Fibroblast of skin of right biceps (primary cell): ENCODE results near the gene FANK1.
"Not testable (repeated sequence)": the region's sequence is repeated elsewhere in the genome, so short reads cannot be mapped to it uniquely, and the experiment has no call there.

Experiments used
- DNase-seq: peaks from one replicate; pipeline ENCODE4 v3.0.0-alpha.2; 2013

Gene FANK1

DNA sequence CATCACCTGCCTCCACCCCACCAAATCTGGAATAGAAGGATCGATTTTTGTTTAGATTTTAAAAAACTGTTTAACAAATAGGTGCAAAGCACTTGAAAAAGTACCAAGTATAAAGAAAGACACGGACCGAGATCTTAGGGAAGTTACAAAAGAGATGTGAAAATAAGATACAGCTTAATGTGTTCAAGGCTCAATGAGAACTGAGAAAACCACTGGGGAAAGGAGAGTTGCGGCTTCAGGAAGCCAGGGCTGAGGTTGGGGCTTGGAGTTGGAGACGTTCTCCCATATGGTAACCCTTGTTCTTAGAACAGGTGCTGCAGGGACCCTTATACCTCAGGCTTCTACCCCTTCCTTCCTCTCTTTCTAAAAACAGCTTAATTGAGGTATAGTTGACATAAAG is 140.2 kb downstream of the FANK1 start:
- DNase-seq = no peak

DNA sequence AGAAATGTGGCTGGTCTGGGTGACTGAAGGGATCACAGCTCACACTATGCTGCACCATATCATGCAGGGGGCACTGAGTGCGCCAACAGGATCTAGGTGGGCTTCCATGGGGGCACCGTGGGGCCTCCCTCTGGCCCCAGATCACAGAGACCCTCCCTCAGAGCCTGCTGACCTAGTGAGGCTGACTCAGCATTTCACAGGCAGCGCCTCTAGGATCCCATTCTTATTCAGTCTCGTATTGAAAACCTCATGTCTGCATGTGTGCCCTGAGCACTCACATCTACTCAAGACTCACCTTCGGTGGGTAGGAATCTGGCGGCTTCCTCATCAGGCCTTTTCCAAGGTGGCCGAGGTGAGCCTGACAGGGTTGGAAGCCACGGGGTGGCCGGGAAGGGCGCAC is 141.6 kb downstream of the FANK1 start:
- no peak for DNase-seq

DNA sequence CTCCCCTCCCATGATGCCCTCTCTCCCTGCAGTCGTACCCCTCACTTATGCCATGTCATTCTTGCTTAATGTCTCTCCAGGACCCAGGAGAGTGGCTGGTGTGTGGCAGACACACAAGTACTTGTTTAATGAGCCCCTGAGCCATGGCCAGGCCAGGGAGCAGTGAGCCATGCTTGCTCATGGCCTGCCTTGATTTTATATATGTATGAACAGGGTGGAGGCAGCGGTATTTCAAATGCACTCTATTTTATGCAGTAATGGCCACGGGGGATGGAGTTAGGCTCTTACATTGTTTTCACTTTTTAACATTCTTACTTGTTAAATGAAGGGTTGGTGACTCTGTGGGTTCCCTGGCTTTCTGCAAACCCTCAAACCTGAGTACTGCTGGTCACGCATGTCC is 144.8 kb downstream of the FANK1 start:
- no peak for DNase-seq

DNA sequence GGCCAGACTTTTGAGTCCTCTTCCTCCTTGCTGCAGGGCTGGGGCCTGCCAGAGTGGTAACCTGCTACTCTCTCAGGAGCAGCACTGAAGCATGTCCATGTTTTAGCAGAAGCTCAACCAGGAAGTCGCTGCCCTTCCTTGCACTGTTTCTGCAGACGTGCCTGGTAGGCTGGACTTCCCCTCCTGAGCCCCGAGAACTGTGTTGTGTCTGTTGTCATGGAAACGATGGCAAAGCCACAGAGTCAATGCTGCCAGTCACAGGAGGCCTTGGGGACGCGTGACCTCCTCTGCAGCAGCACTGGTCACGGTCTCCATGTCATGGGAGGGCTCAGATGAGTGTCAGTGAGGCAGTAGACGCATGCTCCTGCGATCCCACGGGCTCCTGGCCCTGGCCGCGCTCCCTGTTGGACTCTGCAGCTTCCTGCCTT is 145.5 kb downstream of the FANK1 start:
- peak; percentile 44 for DNase-seq

DNA sequence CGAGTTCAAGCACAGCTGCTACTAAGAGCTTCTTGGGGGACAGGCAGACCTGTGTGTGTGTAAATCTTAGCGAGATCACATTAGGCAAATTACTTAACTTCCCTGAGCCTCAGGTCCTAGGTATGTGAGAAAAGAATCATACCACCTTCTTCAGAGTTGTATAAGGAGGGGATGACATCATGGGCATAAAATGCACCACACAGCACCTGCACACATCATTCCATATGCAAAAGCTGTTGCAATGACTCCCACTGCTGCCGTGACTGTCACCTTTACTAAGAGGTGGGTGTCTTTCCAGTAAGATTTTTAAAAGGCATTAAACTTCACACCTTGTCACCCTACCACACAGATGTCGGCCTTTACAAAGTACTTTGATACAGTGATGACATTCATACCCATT is 146.0 kb downstream of the FANK1 start:
- no peak for DNase-seq

DNA sequence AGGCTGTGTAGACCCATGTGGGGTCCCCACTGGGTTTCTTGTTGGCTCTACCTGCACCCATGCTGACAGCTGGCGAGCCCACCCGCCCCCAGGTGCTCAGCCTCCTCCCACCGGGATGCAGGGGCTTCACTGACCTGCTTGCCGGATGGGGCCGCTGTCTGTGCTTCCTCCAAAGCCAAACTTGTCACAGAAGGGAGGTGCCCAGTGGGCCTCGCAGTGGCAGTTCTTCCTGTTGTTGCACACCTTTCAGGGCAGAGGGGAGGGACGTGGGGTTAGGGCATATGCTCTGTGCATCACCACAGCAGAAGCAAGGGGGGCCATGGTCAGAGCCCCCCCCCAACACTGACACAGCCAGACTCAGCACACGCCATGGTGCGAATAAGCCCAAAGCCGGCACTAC is 146.5 kb downstream of the FANK1 start:
- no peak for DNase-seq

DNA sequence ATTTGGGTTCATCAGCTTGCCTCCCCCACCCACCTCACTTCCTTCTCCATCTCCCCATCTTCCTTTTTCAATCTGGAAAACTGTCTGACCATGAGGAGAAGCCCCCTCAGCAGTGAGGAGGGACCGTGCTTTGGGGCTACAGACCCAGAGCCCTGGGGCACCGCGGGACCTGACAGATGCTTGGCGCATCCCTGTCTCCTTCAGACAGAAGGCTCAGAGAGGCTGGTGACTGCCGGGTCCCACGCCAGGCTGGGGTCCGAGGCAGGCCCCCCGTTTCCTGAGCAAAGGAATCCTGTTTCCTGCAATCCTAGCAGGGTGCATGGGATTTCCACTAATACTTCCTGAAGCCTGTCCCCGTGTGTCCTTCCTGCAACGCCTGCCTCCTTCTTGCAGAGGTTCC is 147.0 kb downstream of the FANK1 start:
- DNase-seq = no peak

DNA sequence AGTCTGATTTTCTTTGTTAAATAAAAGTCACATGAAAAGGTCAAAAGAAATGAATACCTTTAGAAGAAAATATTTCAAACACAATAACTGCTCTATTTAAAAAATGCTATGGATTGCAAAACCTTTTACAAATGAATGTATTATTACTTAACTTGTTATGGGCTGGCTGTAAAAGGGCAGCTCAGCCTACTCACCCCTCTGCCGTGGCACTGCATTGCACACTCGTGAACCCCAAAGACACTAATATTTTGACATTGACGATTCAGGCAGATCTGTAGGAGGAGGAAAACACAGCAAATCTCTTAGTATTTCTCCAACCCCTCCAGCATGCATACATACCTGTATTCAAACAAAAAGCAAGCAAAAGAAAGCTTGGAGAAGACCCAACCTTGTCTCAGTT is 149.5 kb downstream of the FANK1 start:
- DNase-seq = no peak

DNA sequence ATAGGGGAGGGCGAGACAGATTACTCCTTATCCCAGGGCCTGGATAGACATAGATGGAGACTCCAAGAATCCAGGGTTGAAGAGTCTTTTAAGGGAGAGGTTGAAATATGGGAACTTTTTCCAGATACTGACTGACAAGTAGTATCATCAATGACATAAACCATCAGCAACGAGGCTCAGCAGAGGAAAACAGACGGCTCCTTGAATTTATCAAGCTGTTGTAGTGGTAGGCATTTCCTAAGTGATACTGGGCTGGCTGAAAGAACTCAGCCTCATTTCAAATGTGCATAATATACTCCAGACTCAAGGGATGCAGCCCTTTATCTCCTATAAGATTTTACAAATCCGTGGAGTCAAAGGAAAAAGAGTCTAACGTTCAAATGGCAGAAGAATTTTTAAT is 150.5 kb downstream of the FANK1 start:
- no peak for DNase-seq

DNA sequence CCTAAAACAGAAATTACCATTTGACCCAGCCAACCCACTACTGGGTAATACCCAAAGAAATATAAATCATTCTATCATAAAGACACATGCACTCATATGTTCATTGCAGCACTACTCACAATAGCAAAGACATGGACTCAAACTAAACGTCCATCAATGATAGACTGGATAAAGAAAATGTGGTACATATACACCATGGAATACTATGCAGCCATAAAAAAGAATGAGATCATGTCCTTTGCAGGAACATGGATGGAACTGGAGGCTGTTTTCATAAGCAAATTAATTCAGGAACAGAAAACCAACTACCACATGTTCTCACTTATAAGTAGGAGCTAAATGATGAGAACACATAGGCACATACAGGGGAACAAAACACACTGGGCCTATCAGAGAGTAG is 151.4 kb downstream of the FANK1 start:
- not testable (repeated sequence) for DNase-seq

DNA sequence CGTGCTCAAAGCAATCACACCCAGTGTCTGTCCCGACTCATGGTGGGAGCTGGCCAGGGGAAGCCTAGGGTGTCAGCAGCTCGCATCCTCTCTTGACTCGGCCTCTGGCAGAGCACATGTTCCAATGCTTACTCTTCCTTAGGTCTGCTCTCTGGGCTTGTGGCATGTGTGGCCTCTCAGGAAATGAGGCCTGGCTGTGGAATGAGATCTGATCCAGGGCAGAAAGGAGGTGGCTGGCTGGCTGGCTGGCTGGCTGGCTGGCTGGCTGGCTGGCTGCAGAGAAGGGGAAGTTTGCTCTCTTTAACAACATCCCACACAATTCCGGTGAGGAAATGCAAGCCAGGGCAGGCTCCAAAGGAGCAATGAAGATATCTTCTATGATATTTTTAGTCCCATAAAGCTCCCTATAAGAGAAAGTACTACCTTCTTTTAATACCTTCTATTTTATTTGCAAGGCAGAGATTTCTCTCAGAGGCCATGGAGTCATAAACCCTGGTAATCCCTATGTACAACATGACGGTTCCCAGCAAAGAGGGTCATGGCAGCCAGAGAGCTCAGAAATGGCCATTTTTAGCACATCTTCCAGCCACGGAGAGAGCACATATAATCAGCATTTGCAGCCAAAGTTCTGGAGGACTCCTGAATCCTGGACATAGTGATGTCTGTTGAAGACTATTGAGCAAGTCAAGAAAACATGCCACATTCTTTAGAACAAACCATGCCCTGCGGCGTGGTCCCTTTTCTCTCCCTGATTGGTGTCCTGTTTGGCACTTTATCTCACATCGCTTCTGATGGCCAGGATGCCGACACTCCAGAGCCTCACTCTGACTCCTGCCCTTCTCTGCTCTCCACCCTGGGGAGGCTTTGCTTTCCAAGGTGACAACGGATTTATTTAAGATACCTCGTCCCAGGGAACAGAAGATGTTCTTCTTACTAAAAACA is 153.7 kb downstream of the FANK1 start:
- DNase-seq = peak; percentile 81

DNA sequence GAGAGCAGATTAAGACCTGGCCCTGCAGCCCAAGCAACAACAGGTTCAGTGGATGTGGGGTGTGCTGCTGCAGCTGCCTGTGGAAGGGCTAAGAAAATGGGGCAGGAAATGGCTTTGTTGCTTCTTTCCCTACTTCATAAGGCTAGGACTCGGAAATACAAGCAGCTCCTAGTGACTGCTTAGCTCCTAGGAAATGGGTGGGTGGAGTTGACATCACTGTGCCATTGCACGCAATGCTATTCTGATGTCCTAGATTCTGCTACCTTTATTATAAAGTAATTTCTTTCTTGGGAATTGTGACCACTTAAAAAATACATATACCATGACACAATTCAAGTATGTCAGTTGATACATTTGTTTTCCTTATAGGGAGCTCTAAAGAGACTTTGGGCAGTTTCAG is 155.8 kb downstream of the FANK1 start:
- no peak for DNase-seq

DNA sequence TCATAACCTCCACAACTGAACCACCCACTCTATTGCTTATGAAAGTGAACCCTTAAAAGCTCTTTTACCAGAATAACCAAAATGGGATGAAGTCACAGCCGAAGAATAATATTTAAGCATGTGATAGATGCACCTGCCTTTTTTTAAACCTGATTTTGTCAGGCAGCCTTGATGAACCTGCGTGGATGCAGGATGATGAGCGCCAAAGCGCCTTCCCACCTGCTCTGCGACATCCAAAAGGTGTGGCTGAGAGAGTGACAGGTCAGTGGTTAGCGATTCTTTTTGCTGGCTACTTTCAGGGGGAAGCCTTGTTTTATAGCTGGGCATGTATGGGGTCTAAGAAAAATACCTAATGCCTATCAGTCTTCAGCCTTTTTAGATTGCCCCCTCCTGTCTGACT is 157.8 kb downstream of the FANK1 start:
- no peak for DNase-seq

DNA sequence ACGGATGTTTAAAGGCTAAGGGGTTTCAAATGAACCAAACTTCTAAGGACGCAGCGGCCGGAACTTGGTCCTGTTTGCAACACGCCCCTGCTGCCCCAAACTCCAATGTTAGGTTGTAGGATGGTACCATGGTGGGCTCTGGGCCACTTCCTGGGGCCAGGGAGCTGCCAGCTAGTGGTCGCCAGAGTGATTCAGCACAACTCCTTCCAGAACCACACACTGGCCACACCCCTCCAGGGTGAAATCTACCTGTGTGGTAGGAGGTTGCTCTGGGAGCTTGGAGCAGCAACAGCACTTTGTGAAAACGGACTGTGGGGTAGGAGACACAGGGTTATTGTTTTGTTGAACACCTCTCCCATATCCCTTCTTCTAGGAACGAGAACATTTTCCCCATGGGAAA is 161.1 kb downstream of the FANK1 start:
- no peak for DNase-seq

DNA sequence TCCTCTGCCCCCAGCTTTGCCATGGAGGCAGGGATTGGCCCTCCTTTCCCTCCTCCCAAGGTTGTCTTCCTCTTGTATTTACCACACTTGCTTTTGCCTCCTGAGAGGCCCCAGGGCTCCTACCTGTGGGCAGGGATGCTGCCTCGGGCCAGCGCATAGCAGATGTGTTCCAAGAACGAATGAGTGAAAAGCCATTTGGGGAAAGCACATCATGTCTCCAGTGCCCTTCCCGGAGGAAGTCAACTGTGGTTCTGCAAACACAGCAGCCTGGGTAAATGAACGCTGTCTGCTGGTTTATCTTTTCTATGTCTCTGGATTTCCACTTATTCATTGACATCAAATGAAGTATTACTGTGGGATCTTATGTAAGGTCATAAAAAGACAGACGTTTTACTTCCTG is 161.7 kb downstream of the FANK1 start:
- DNase-seq = no peak

DNA sequence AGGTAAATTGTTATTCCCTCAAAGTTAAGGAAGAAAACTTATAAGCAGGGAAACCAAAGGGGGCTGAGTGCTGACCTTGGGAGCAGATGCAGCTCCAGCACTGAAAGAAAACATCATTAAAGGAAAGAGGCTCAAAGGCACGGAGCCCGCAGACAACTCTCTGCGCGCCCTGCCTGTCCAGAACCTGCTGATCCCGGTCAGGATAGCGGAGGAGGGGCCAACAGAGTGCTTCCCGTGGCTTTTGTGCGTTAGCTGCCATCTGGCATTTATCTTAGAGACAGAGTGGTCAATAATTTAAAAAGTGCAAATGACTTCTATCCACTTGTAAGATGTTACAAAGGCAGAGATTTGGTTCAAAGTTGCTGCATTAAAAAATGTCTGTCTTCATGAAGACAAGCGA is 162.1 kb downstream of the FANK1 start:
- DNase-seq = no peak
